TTC549 (cell line): ENCODE data around the gene FARS2.

Experiments
- FAIRE-seq: peaks from 2 replicates; lab custom pipeline; 2012; peaks lifted over from hg19 to GRCh38; lab: Jason Lieb, UNC

The FARS2 gene

GRCh38 chr6:5427586-5427985, 166.3 kb downstream of the FARS2 start:
- no peak for FAIRE-seq

DNA sequence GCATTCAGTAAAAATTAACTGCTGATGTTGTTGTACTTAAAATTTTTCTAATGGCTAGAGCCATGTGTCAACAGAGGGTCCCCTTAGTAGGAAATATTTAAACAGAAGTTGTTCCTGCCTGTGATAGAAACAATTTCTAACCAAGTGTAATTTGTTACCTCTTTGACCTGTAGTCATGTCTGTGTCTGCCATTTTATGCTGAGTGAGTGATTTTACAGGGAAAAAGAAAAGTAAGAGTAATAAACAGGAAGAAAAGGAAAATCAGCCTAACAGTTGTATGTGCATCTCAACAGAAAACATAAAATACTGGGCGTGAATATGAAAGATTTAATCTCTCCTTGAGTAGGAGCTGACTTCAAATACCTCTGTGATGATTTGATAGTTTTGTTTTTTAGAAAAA, 172.0 kb downstream of the FARS2 start:
- FAIRE-seq = no peak

- FAIRE-seq = no peak
These were observed 174.1 kb downstream of the FARS2 start for GRCh38 chr6:5435449-5435848.

- no peak for FAIRE-seq
These were observed 177.7 kb downstream of the FARS2 start for GRCh38 chr6:5438922-5439584.

- FAIRE-seq = no peak
These were observed 178.4 kb downstream of the FARS2 start for GRCh38 chr6:5439749-5440148.

GRCh38 chr6:5442319-5442718, 181.0 kb downstream of the FARS2 start:
- FAIRE-seq = no peak

- FAIRE-seq = no peak
These were observed 181.6 kb downstream of the FARS2 start for GRCh38 chr6:5442916-5443315.

DNA sequence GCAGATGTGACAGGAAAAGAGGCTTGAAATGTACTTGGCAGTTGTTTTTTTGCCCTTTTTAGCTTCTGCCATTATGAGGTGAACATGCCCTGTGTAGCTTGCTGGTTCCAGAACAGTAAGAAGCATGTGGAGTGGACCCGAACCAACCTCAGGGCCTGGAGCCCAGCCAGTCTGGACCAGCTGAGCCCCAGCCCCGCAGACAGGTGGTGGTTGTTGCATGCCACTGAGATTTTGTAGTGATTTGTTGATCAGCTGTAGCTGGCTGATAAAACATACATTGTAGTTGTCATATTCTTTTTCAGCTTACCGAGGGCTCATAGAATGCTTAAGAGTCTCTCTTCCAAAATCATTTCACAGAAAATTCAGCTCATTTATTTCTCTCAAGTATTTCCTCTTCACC, 182.2 kb downstream of the FARS2 start:
- FAIRE-seq = no peak

DNA sequence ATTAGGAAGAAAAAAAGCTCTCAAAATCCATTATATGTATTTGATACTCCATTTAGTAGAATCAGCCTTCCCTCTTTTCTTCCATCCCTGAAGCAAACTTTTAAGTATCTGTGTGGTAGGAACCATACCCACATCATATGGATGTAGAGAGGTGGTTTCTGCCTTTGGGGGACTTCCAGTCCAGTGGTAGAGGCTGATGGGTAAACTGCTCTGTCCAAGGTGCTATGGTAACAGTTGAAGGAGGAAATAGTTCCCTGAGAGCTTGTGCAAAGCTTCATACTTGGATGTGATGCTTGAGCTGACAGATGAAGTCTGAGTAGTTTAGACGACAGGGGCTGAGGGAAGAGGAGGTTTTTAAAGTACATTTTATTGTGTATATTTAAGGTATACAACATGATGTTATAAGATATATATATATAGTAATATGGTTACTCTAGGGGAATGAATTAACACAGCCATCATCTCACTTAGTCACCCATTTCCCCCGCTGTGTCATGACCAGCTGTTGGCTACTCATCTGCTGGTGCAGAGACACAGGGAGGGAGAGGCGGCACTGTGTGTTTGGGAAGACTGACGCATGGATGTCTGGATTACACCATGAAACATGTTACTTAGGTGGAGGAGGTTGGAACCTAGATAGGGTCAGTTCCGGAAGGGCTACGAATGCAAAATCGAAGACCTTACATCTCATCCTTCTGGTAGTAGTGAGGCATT, 185.2 kb downstream of the FARS2 start:
- FAIRE-seq = no peak

DNA sequence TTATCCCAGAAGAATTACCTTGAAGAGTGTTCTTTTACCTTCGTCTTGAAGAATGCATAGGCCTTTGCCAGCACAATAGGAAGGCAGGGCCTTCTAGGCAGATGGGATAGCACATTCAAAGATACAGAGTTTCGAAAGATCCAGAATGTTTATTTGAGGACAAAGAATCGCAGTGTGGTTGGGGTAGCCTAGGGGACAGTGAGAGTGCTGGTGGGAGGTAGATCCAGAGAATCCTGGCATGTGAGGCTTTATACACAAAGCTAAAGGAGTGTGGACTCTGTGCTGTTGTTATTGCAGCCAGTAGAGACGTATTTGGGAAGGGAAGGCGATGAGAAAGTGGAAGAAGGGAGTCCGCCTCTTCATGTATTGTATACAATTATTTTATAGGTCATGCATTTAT, 186.6 kb downstream of the FARS2 start:
- no peak for FAIRE-seq

DNA sequence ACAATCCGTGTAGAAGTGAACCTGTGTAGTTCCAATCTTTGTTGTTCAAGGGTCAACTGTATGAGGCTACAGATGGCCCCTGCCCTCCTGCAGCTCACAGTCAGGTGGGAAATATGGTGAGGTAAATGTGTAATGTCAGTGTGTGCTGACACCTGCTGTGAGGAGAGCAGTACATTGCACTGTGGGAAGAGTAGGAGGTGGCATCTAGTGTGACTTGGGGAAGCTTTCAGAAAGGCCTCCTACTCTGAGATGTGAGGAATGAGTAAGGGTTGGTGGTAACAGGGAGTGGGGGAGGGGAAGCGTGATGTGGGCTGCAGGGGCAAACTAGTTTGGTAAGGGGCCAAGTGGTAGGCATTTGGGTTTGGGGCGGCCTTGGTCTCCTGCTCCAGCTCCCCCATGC, 188.8 kb downstream of the FARS2 start:
- no peak for FAIRE-seq

DNA sequence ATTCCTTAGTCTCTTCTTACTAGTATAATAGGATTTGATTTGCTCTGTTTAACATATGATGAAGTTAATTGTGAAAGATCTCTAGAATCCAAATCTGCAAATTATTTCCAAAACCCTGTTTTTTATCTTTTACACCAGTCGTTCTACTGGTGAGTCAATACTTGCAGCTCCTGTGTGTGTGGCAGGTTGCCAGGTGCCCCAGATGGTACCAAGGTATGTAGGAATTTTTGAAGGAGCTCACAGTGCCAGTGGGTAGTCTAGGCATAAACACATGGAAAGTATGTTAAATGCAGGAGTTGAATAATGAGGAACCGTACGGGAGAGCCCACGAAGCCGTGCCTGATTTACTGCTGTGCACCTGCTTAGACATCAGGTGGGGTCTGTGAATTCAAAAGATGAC, 192.2 kb downstream of the FARS2 start:
- no peak for FAIRE-seq

- FAIRE-seq = no peak
These were observed 193.8 kb downstream of the FARS2 start for GRCh38 chr6:5455142-5455541.

- no peak for FAIRE-seq
These were observed 195.7 kb downstream of the FARS2 start for GRCh38 chr6:5457041-5457440.

DNA sequence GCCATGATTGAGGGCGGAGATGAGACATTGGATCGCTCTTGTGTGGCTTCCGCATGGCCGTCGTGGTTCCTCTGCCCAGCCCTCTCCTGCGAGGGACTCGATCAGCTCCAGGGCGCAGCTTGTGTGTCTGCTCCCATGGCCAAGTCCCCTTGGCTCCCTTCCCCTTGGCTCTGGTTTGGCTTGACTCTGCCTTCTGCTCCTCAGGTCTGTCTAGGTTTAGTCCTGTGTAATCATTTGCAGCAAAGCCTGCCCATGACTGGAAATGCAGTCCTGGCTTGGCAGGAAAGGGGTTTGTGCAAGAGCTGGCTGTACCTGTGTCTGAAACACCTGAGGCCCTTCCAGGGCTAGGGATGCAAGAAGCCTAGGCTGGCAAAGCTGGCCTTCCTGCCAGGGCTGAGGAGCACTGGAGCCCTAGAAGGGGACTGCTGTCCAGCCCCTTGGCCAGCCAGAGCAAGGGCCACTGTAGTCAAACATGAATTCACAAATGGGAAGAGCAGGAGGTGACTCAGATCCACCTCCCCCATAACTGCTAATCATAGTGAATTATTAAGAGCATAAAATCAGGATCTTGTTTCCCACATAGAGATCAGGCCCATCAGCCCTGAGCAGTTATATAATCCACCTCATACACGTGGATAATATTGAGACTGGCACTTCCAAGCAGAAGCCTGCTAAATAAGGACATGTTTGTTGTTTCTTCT, 196.8 kb downstream of the FARS2 start:
- no peak for FAIRE-seq

DNA sequence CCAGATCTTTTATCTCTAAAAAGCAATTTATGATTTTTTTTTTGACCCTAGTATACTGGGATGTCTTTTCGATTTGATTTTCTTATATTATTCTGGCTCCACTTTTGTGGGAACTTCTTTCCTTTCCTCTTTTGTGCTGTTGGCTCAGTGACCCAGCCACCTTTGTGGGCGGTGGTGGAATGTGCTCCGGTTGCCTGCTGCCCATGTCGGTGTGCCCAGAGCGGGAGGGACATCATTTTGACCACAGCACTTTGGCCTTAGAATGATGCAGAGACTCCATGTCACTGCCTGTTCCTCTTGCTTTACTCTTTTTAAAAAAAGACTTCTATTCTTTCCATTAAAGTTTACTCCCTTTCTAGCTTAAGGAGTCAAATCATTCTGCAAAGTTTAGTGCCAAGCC, 198.0 kb downstream of the FARS2 start:
- FAIRE-seq = no peak

- no peak for FAIRE-seq
These were observed 200.1 kb downstream of the FARS2 start for GRCh38 chr6:5461365-5461764.

DNA sequence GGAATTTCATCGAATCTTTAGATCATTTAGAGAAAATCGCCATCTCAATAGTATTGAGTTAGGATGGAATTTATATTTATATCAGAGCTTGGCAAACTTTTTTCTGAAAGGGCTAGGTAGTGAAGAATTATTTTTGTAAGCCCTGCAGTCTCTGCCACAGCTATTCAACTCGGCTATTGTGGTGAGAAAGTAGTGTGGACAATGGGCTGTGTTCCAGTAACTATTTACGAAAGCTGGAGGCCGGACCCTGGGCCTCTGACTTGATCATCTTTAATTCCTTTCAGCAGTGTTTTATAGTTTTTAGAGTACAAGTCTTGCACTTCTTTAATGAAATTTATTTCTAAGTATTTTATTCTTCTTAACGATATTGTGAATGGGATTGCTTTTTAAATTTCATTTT, 201.5 kb downstream of the FARS2 start:
- FAIRE-seq = no peak

- no peak for FAIRE-seq
These were observed 202.4 kb downstream of the FARS2 start for GRCh38 chr6:5463690-5464089.

DNA sequence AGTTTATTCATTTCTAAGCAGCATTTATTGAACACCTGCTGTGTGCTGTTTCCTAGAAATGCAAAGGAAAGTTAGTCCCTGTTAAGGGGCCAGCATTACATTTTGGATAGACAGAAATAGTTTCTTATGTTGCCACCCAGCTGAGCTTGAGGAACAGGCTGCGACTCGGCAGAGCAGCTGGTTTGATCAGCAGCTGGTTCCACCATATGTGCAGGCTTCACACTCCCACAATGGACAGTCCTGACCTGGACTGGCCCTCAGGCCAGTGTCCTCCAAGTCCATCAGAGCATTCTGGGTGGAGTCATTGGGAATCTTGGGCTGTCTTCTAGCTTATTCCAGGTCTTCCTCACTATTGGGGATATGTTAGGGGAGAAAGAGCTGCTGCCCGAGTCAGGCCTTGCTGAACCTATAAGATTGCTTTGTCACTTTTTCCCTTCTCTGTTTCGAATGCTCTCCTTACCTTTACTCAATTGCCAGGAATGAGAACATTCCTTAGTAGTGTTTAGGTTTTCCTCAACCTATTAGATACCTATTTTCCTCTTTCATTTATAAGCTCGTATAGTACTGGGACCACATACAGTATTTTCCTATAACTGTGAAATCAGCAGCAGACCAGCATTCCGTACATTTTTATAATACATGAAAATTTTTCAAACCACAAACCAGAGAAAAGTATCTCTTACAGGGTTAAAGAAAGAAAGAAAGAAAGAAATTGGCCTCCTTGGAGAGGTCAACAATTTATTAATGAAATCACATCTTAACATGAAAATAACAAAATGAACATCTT, 203.0 kb downstream of the FARS2 start:
- FAIRE-seq = no peak

- no peak for FAIRE-seq
These were observed 205.2 kb downstream of the FARS2 start for GRCh38 chr6:5466281-5467136.

DNA sequence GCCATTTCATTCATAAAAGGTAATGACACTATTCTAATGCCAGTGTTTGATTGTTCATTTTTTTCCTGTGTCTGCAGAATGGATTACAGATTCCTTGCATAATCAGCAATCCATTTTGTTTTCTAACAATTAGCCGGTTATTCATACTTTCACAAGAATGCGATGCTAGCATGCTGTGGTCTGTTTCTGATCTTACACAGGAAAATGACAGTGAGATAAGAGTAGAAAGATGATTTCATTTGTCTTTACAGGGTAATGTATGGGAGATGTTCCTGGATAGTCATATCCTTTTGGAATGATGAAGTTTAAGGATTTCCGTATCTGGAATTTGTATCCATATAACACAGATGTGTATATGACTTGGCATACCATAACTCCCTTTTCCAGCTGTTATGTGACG, 207.3 kb downstream of the FARS2 start:
- FAIRE-seq = no peak
